OCI-LY1 (cell line): ENCODE results near the gene DOK5.
"Not testable (repeated sequence)": the region's sequence is repeated elsewhere in the genome, so short reads cannot be mapped to it uniquely, and the experiment has no call there.

Experiments
- H2AFZ ChIP-seq: fragments of 200-600 bp; sonication (generic), shearing (Covaris generic); 2 replicates; pipeline ENCODE4 v1.6.0; 2014; ENCODE audit warnings: antibody characterized with exemption, mild to moderate bottlenecking, low read length
- H3F3A ChIP-seq: fragments of 200-600 bp; sonication (generic), shearing (Covaris generic); 2 replicates; pipeline ENCODE4 v1.6.0; 2014; ENCODE audit warnings: mild to moderate bottlenecking, antibody characterized with exemption, low read length, moderate library complexity; ENCODE audit not compliant: insufficient read depth
- H3K27ac ChIP-seq: fragments of 200-600 bp; sonication (generic); 2 replicates; pipeline ENCODE4 v1.5.1; 2014; ENCODE audit warnings: low read length, mixed run types, mild to moderate bottlenecking, low read depth; ENCODE audit not compliant: poor library complexity, severe bottlenecking
- H3K27me3 ChIP-seq: fragments of 200-600 bp; sonication (generic); 2 replicates; pipeline ENCODE4 v1.6.0; 2014; ENCODE audit warnings: antibody characterized with exemption, mild to moderate bottlenecking, low read length, moderate library complexity; ENCODE audit not compliant: insufficient read depth
- H3K36me3 ChIP-seq: fragments of 200-600 bp; sonication (generic); 2 replicates; pipeline ENCODE4 v1.6.1; 2014; ENCODE audit warnings: mild to moderate bottlenecking, antibody characterized with exemption, low read length, moderate library complexity, mixed read lengths; ENCODE audit not compliant: insufficient read depth
- H3K4me1 ChIP-seq: fragments of 200-600 bp; sonication (generic); 2 replicates; pipeline ENCODE4 v1.5.1; 2014; ENCODE audit warnings: mild to moderate bottlenecking, low read length, moderate library complexity; ENCODE audit not compliant: insufficient read depth, severe bottlenecking
- H3K4me2 ChIP-seq: fragments of 200-600 bp; sonication (generic), shearing (Covaris generic); 2 replicates; pipeline ENCODE4 v1.6.1; 2014; ENCODE audit warnings: low read length
- H3K4me3 ChIP-seq: fragments of 200-600 bp; sonication (generic); 2 replicates; pipeline ENCODE4 v1.5.1; 2014; ENCODE audit warnings: low read length, low read depth, mild to moderate bottlenecking, mixed read lengths; ENCODE audit not compliant: poor library complexity, severe bottlenecking
- H3K79me2 ChIP-seq: fragments of 200-600 bp; shearing (Covaris generic); 2 replicates; pipeline ENCODE4 v1.6.1; 2016; ENCODE audit warnings: mixed run types, low read length, mixed read lengths; ENCODE audit not compliant: insufficient read depth
- H3K9ac ChIP-seq: fragments of 200-600 bp; sonication (generic), shearing (Covaris generic); 2 replicates; pipeline ENCODE4 v1.6.1; 2014; ENCODE audit warnings: mild to moderate bottlenecking, low read length, mixed read lengths
- H3K9me2 ChIP-seq: fragments of 200-600 bp; sonication (generic), shearing (Covaris generic); 2 replicates; pipeline ENCODE4 v1.6.1; 2014; ENCODE audit warnings: low read depth, mild to moderate bottlenecking, low read length, mixed read lengths
- H3K9me3 ChIP-seq: fragments of 200-600 bp; shearing (Covaris generic); 2 replicates; pipeline ENCODE4 v1.6.1; 2014; ENCODE audit warnings: low read length, mixed read lengths
- H4K20me1 ChIP-seq: fragments of 200-600 bp; sonication (generic), shearing (Covaris generic); 2 replicates; pipeline ENCODE4 v1.6.0; 2016; ENCODE audit warnings: mild to moderate bottlenecking, low read length; ENCODE audit not compliant: insufficient read depth
- CTCF ChIP-seq: fragments of 200-600 bp; sonication (generic), shearing (Covaris generic); IDR thresholded peaks from 2 replicates; pipeline ENCODE4 v1.5.1; 2017; ENCODE audit warnings: mild to moderate bottlenecking, antibody characterized with exemption, low read length, moderate library complexity, mixed read lengths
- EZH2 ChIP-seq: fragments of 200-600 bp; sonication (generic), shearing (Covaris generic); IDR thresholded peaks from 2 replicates; pipeline ENCODE4 v1.8.0; 2017; ENCODE audit warnings: borderline replicate concordance, mixed run types, mild to moderate bottlenecking, antibody characterized with exemption, low read length, moderate library complexity, mixed read lengths

DOK5 gene

DNA sequence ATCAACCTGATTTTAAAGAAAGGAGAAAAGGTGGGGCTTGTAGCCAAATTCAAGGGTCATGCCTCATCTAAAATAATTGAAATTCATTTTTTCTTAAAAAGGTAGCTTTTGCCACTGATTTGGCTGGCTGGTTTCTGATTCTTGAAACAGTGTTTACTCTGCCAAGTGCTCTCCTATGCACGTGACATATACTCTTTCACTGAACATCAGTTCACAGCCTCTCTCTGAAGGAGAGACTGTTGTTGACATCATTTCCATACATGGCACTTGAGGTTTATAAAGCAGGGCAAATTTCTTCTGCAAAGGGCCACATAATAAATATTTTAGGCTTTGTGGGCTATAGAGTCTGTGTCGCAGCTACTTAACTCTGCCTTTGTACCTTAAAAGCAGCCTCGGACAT is 40.4 kb upstream of the DOK5 start:
- no peak overlapping the region for H2AFZ ChIP-seq
- TF ChIP-seq CTCF (no peak), EZH2 (no peak)

GRCh38 chr20:54436410-54436809 is 39.0 kb upstream of the DOK5 start:
- H3K9ac ChIP-seq, H3K4me1 ChIP-seq, H3F3A ChIP-seq, H3K4me3 ChIP-seq, H3K36me3 ChIP-seq, H3K27ac ChIP-seq, H3K4me2 ChIP-seq, H3K79me2 ChIP-seq, H2AFZ ChIP-seq, H3K9me3 ChIP-seq, H3K9me2 ChIP-seq, H4K20me1 ChIP-seq, H3K27me3 ChIP-seq: not testable (repeated sequence)

More for the DNA sequence above, 40.4 kb upstream of the DOK5 start:
- no peaks in the 10 kb centered on the region for H3K9me3 ChIP-seq
- no peak overlapping the region for H3K4me3 ChIP-seq
- H3K27me3 ChIP-seq = no peaks in the 10 kb centered on the region
- no peaks in the 10 kb centered on the region for H3K36me3 ChIP-seq
- no peaks in the 10 kb centered on the region for H3K79me2 ChIP-seq
- H3F3A ChIP-seq = no peaks in the 10 kb centered on the region
- H3K9ac ChIP-seq = no peak overlapping the region
- H3K4me2 ChIP-seq = no peak overlapping the region
- H4K20me1 ChIP-seq = no peaks in the 10 kb centered on the region
- H3K27ac ChIP-seq = no peak overlapping the region
- no peaks in the 10 kb centered on the region for H3K9me2 ChIP-seq
- no peaks in the 10 kb centered on the region for H3K4me1 ChIP-seq

DNA sequence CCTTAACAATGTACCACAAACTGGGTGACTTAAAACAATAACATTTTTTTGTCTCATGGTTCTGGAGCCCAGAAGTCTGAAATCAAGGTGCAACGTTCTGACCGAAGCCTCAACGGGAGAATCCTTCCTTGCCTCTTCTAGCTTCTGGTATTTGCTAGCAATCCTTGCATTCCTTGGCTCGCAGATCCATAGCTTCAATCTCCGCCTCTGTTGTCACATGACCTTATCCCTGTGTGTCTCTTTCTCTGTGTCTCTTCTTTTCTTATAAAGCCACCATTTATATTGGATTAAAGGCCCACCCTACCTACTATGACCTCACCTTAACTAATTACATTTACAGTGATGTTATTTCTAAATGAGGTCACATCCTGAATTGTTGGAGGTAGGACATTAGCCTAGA is 37.2 kb upstream of the DOK5 start:
- no peaks in the 10 kb centered on the region for H3K36me3 ChIP-seq
- H3K9me2 ChIP-seq = no peaks in the 10 kb centered on the region
- no peak overlapping the region for H3K4me2 ChIP-seq
- H3K9me3 ChIP-seq = no peaks in the 10 kb centered on the region
- no peaks in the 10 kb centered on the region for H3K79me2 ChIP-seq
- H3K27me3 ChIP-seq = no peaks in the 10 kb centered on the region
- no peaks in the 10 kb centered on the region for H3K4me1 ChIP-seq
- H3K4me3 ChIP-seq = no peak overlapping the region
- no peak overlapping the region for H3K27ac ChIP-seq
- H3K9ac ChIP-seq = no peak overlapping the region
- no peaks in the 10 kb centered on the region for H3F3A ChIP-seq
- H2AFZ ChIP-seq = no peak overlapping the region
- H4K20me1 ChIP-seq = no peaks in the 10 kb centered on the region
- no peak for TF ChIP-seq EZH2
- no peak for TF ChIP-seq CTCF

GRCh38 chr20:54450207-54450606 is 25.2 kb upstream of the DOK5 start:
- no peak overlapping the region for H3K4me2 ChIP-seq
- H2AFZ ChIP-seq = no peak overlapping the region
- H3K9ac ChIP-seq = no peak overlapping the region
- no peaks in the 10 kb centered on the region for H4K20me1 ChIP-seq
- H3K79me2 ChIP-seq = no peaks in the 10 kb centered on the region
- H3K27ac ChIP-seq = no peak overlapping the region
- H3K36me3 ChIP-seq = no peaks in the 10 kb centered on the region
- no peaks in the 10 kb centered on the region; the same call in 1 of the 2 replicates for H3K27me3 ChIP-seq
- H3K9me3 ChIP-seq = no peaks in the 10 kb centered on the region
- no peaks in the 10 kb centered on the region for H3K9me2 ChIP-seq
- TF ChIP-seq CTCF = no peak
- TF ChIP-seq EZH2 = no peak
- no peaks in the 10 kb centered on the region for H3F3A ChIP-seq
- H3K4me1 ChIP-seq = no peaks in the 10 kb centered on the region
- no peak overlapping the region for H3K4me3 ChIP-seq
